Stimulated activated naive CD8-positive, alpha-beta T cell treated with anti-CD3 and anti-CD28 coated beads, Interleukin-15, Interleukin-2, amounts not matched to agents 100 ng/mL and 50 ng/mL, for 24 hours (primary cell): ENCODE results near the gene TCF15.
A peak's percentile ranks its signal among the peaks of the same experiment; 100 is the strongest.
"Not testable (repeated sequence)": the region's sequence is repeated elsewhere in the genome, so short reads cannot be mapped to it uniquely, and the experiment has no call there.

Experiments
- H3K27ac Mint-ChIP-seq: one replicate; pipeline ENCODE4 v1.8.0; 2021; ENCODE audit warnings: mild to moderate bottlenecking, mixed read lengths
- H3K27me3 Mint-ChIP-seq: one replicate; pipeline ENCODE4 v1.8.0; 2021; ENCODE audit warnings: mixed read lengths
- H3K36me3 Mint-ChIP-seq: one replicate; pipeline ENCODE4 v1.8.0; 2021; ENCODE audit warnings: low read depth, mixed read lengths
- H3K4me1 Mint-ChIP-seq: one replicate; pipeline ENCODE4 v1.8.0; 2021; ENCODE audit warnings: low read depth, mixed read lengths
- H3K4me3 Mint-ChIP-seq: one replicate; pipeline ENCODE4 v1.8.0; 2021; ENCODE audit warnings: mild to moderate bottlenecking, mixed read lengths
- H3K9me3 Mint-ChIP-seq: one replicate; pipeline ENCODE4 v1.8.0; 2021; ENCODE audit warnings: mixed read lengths

The TCF15 gene

DNA sequence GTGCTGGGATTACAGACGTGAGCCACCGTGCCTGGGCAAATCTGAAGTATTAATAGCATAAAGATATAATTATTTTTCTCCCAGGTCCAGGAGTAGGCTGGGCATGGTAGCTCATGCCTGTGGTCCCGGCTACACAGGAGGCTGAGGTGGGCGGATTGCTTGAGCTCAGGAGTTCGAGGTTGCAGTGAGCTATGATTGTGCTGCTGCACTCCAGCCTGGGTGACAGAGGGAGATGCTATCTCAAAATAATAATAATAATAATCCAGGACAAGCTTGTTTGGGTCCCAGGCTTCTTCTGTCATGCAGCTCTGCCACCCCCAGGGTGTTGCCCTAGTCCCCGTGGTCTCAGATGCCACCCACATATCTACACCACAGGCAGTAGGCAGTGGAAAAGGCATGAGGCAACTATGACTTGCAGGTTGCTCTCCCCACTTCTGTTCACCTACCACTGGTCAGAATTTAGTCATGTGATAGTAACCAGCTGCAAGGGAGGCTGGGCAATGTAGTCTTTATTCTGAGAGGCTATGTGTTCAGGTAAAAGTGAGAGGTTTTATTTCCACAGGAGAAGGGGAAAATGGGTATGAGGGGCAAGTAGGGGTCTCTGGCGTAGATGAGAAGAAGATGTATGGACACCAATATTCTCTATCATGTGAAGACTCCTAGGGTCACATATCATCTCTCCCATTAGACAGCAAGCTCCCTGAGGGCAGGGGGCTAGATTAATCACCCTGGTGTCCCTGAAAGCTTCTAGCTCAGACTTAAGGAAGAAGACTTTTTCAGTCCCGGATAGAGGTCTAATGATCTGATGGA lies 25.7 kb downstream of the TCF15 start:
- no peaks in the 10 kb centered on the region for H3K9me3 Mint-ChIP-seq
- peaks cover 19% of the 10 kb centered on the region for H3K27me3 Mint-ChIP-seq
- no peak overlapping the region for H3K4me3 Mint-ChIP-seq
- H3K36me3 Mint-ChIP-seq, result no peaks in the 10 kb centered on the region
- no peaks in the 10 kb centered on the region for H3K4me1 Mint-ChIP-seq
- peak overlapping the region; percentile 9 for H3K27ac Mint-ChIP-seq

GRCh38 chr20:582204-582603 lies 27.9 kb downstream of the TCF15 start:
- Mint-ChIP-seq H3K4me3 (no peak overlapping the region), H3K27ac (no peak overlapping the region), H3K4me1 (no peaks in the 10 kb centered on the region), H3K27me3 (peaks cover 19% of the 10 kb centered on the region), H3K36me3 (no peaks in the 10 kb centered on the region), H3K9me3 (no peaks in the 10 kb centered on the region)

GRCh38 chr20:578940-579690 lies 31.0 kb downstream of the TCF15 start:
- H3K27ac Mint-ChIP-seq, H3K36me3 Mint-ChIP-seq, H3K4me1 Mint-ChIP-seq, H3K9me3 Mint-ChIP-seq, H3K4me3 Mint-ChIP-seq: not testable (repeated sequence)
- peaks cover 20% of the 10 kb centered on the region for H3K27me3 Mint-ChIP-seq

DNA sequence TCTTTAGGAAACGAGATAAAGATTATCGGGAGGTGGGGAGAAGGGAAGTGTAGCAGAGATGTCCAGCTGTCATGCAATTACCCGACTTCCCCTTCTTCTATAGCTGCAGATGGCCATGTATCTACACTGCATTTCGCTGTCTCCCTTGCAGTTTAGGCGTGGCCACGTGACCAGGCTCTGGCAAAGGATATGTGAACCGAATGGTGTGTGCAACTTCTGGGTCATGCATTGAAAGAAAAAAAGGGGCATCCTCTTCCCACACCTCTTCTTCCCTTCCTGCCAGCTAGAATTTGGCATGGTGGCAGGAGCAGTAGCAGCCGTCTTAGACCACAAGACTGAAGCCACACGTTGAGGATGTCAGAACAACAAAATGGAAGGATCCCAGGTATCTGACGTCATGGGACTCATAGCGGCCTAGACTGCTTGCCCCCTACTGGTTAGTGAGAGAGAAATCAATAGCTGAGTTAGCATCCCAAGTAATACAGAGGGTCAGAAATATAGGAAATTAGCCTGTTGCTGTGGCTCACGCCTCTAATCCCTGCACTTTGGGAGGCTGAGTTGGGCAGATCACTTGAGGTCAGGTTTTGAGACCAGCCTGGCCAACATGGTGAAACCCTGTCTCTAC lies 32.8 kb downstream of the TCF15 start:
- no peaks in the 10 kb centered on the region for H3K36me3 Mint-ChIP-seq
- no peaks in the 10 kb centered on the region for H3K9me3 Mint-ChIP-seq
- H3K27me3 Mint-ChIP-seq, result peaks cover 30% of the 10 kb centered on the region
- no peak overlapping the region for H3K27ac Mint-ChIP-seq
- H3K4me1 Mint-ChIP-seq, result no peaks in the 10 kb centered on the region
- no peak overlapping the region for H3K4me3 Mint-ChIP-seq

DNA sequence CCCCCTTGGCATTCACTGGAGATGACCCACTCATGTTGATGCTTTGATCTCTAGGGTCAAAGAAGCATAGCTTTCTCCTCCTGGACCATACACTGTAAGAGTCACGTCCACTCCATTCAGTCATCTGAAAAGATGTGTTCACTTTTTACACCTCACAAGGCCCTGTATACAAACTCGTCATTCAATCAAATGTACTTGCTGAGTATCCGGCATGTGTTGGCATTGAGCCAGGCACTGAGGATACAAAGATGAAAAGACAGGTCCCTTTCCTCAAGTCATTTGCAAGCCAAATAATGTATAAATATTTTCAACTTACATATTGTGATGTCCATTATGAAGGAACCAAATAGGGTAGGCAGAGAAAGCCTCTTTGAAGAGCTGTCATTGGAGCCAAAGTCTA lies 34.0 kb downstream of the TCF15 start:
- Mint-ChIP-seq H3K36me3 (no peaks in the 10 kb centered on the region), H3K27ac (no peak overlapping the region), H3K4me1 (no peaks in the 10 kb centered on the region), H3K27me3 (peaks cover 33% of the 10 kb centered on the region), H3K9me3 (no peaks in the 10 kb centered on the region), H3K4me3 (no peak overlapping the region)

DNA sequence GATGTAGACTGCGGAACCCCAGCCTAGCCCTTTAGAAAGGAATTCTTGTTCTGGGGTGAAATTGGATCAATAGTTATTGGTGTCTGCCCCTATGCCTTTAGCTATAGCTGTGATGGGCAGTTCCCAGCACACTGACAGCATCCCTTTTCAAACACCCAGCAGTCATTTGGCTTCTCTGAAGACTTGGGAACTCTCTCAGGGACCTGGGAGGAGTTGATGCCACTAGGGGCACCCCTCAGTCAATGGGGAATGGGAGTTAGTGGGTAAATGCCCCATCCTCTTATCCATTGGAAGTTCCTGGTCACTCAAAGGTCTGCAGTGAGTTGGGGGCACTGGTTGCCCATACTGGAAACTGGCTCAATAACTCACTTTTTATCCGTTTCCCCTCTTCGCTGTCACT lies 34.9 kb downstream of the TCF15 start:
- no peak overlapping the region for H3K27ac Mint-ChIP-seq
- no peaks in the 10 kb centered on the region for H3K4me1 Mint-ChIP-seq
- H3K36me3 Mint-ChIP-seq, result no peaks in the 10 kb centered on the region
- H3K9me3 Mint-ChIP-seq, result no peaks in the 10 kb centered on the region
- no peak overlapping the region for H3K4me3 Mint-ChIP-seq
- peaks cover 33% of the 10 kb centered on the region for H3K27me3 Mint-ChIP-seq

DNA sequence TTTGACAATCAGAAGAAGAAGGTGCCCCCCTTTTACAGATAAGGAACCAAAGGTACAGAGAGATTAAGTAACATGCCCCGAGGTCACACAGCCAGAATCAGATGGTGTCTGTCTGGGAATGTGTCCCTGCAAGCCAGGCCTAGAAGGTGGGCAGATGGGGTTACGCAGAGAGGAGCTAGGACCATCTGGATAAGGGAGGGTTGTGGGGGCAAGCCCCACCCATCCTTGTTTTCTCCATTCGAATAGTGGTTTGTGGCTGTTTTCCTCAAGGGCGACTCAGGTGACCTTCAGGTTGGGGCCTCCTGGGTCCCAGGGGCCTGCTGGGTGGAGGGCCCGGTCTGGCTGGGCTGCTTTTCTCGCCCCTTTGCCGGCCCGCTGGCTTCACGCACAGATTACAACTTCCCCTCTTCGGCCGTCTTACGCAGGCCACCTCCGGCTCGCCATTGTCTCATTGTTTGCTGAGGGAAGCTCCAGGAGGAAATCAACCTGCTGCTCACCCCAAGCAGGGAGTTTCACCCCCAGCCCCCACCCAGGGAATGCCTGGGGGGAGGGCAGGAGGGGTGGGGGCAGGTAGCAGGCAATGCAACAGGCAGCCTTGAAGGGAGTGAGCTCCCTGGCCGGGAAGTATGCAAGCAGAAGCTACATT lies 35.7 kb downstream of the TCF15 start:
- H3K27me3 Mint-ChIP-seq, result peaks cover 38% of the 10 kb centered on the region

DNA sequence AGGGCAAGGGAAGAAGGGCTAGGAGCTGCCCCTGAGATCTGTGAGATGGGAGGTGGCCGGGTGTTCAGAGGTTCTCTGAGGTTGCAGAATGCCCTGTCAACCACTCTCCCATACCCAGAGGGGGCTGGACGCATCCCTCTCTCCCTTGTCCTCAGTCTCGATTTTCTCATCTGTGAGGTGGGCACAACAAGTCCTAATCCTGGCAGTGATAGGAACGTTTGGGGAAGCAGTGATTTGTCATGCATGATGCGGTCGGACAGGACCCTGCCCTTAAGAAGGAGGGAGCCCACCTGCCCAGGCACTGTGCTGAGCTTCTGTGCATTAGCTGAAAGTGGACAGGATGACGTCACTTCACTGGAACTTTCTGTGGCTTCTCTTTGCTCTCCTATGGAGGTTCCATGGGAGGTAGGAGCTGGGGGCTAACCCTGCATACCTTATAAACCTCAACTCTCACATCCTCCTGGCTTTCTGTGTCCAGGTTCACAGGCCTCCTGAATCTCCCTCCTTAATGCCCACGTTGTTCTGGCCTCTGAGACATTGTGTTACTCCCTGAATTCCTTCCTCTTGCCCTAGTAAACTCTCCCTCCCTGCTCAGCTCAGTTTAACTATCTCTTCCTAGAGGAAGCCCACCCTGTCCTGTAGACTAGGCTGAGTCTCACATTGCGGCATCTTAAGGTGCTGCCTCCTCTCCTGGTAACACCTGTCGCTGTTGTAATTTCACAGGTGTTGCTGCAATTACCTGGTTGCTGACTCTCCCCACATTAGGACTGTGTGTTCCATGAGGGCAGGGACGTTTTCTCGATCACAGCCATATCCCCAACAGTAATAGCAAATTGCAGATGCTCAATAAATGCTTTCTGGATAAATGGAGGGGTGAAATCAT lies 36.5 kb downstream of the TCF15 start:
- Mint-ChIP-seq H3K36me3 (no peaks in the 10 kb centered on the region), H3K9me3 (no peaks in the 10 kb centered on the region), H3K27me3 (peaks cover 45% of the 10 kb centered on the region), H3K4me3 (no peak overlapping the region), H3K4me1 (peaks cover 2% of the 10 kb centered on the region), H3K27ac (no peak overlapping the region)

More for the DNA sequence above, 35.7 kb downstream of the TCF15 start:
- no peaks in the 10 kb centered on the region for H3K9me3 Mint-ChIP-seq
- H3K27ac Mint-ChIP-seq, result no peak overlapping the region
- no peaks in the 10 kb centered on the region for H3K36me3 Mint-ChIP-seq
- no peaks in the 10 kb centered on the region for H3K4me1 Mint-ChIP-seq
- H3K4me3 Mint-ChIP-seq, result no peak overlapping the region

DNA sequence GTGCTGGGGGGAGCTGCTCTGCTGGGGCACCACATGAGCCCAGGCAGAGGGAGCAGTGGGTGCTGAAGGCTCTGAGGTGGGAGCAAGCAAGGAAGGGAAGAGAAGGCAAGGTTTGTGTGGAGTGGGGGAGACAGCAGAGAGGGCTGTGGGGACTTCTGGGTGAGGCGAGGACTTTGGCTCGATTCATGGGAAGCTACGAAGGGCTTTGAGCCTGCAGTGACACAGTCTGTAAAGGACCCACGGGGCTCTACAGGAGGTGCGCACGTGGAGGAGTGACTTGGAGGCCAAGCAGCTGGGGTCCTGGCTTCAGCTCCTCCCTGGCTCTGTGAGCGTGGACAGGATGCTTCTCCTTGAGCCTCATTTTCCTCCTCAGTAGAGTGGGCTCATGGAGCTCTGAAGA lies 37.4 kb downstream of the TCF15 start:
- peaks cover 4% of the 10 kb centered on the region for H3K4me1 Mint-ChIP-seq
- no peaks in the 10 kb centered on the region for H3K9me3 Mint-ChIP-seq
- no peak overlapping the region for H3K4me3 Mint-ChIP-seq
- peaks cover 47% of the 10 kb centered on the region for H3K27me3 Mint-ChIP-seq
- H3K27ac Mint-ChIP-seq, result no peak overlapping the region
- H3K36me3 Mint-ChIP-seq, result no peaks in the 10 kb centered on the region

- peaks cover 4% of the 10 kb centered on the region for H3K4me1 Mint-ChIP-seq
- peaks cover 52% of the 10 kb centered on the region for H3K27me3 Mint-ChIP-seq
- H3K27ac Mint-ChIP-seq, result no peak overlapping the region
- H3K36me3 Mint-ChIP-seq, result no peaks in the 10 kb centered on the region
- H3K9me3 Mint-ChIP-seq, result no peaks in the 10 kb centered on the region
- no peak overlapping the region for H3K4me3 Mint-ChIP-seq
Observed at GRCh38 chr20:571754-572441, 38.2 kb downstream of the TCF15 start.

- Mint-ChIP-seq H3K4me3 (no peak overlapping the region), H3K4me1 (peaks cover 4% of the 10 kb centered on the region), H3K27ac (no peak overlapping the region), H3K36me3 (no peaks in the 10 kb centered on the region), H3K9me3 (no peaks in the 10 kb centered on the region), H3K27me3 (peaks cover 41% of the 10 kb centered on the region)
Observed at GRCh38 chr20:568673-569415, 41.3 kb downstream of the TCF15 start.

GRCh38 chr20:568097-568652 lies 41.9 kb downstream of the TCF15 start:
- Mint-ChIP-seq H3K4me3 (no peak overlapping the region), H3K36me3 (no peaks in the 10 kb centered on the region), H3K27ac (no peak overlapping the region), H3K9me3 (no peaks in the 10 kb centered on the region), H3K27me3 (peaks cover 34% of the 10 kb centered on the region), H3K4me1 (peaks cover 4% of the 10 kb centered on the region)

GRCh38 chr20:564192-564591 lies 45.9 kb downstream of the TCF15 start:
- Mint-ChIP-seq H3K36me3 (no peaks in the 10 kb centered on the region), H3K27ac (no peak overlapping the region), H3K4me1 (peaks cover 4% of the 10 kb centered on the region), H3K4me3 (no peak overlapping the region), H3K9me3 (no peaks in the 10 kb centered on the region), H3K27me3 (peaks cover 24% of the 10 kb centered on the region)
